IPS-NIHi7 (cell line): ENCODE results near the gene SMAD4.

Source experiments
- DNase-seq: peaks from one replicate; pipeline ENCODE4 v3.0.0; 2012; ENCODE audit warnings: mixed read lengths; ENCODE audit errors: extremely low spot score

SMAD4 gene

DNA sequence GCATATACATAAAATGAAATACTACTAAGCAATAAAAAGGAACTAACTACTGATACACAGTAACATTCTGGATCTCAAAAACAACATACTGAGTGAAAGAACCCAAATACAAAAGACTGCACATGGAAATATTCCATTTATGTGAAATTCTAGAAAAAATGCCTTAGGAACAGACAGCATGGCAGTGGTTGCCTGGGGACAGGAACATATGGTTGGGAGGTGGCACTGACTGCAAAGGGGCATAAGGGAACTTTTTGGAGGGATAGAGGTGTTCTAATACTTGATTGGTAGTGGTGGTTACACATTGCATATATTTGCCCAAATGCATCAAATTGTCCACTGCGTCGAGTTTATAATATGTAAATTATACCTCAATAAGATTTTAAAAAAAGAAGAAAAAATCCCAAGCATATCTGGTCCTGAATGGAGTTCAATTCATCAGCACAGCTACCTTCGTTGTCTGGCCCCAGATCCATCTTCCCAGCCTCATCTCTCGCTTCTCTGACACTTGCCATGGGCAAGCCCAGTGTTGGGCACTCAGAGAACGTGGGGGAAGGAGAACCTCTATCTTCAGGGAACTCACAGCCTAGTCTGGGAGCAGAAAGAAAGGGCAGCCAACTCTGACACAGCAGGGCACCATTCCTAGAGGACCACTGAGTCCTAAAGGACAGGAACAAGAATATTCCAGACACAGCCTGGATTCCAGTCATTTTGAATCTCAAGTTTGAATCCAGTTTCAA is 8.6 kb upstream of the SMAD4 start:
- DNase-seq, result no peak

DNA sequence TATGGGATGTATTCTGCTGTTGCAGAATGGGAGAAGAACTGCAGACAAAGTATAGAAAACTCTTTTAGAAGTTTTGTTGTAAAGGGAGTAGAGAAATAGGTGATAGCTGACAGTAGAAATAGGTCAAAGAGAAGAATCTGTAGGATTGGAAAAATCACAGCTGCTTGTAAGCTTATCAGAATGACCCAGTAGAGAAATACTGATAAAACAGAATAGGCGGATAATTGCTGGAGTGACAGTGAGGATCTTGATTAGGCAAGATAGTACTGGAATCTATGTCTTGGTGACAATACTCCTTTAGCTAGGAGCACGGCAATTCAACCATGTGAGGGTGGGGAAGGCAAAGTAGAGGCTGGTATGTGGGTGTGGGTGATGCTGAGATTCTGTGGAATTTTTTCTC is 4.5 kb upstream of the SMAD4 start:
- no peak for DNase-seq

- DNase-seq, result no peak
Observed at GRCh38 chr18:51028201-51028805, 1.7 kb upstream of the SMAD4 start.

DNA sequence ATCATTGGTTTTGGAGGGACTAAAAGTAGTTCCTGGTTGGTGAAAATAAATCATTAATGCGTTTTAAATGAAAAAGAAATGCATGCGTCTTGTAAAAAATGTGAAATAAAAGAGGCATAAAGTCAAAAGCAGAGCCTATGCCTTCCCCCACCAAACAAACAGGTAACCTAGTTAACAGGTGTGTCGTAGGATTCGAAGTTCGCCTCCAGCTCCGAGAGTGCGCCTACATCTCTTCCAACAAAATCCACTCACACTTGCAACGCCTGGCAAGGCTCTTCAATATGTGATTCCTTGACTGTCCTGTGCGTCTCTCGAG is 677 bp upstream of the SMAD4 start:
- no peak for DNase-seq

DNA sequence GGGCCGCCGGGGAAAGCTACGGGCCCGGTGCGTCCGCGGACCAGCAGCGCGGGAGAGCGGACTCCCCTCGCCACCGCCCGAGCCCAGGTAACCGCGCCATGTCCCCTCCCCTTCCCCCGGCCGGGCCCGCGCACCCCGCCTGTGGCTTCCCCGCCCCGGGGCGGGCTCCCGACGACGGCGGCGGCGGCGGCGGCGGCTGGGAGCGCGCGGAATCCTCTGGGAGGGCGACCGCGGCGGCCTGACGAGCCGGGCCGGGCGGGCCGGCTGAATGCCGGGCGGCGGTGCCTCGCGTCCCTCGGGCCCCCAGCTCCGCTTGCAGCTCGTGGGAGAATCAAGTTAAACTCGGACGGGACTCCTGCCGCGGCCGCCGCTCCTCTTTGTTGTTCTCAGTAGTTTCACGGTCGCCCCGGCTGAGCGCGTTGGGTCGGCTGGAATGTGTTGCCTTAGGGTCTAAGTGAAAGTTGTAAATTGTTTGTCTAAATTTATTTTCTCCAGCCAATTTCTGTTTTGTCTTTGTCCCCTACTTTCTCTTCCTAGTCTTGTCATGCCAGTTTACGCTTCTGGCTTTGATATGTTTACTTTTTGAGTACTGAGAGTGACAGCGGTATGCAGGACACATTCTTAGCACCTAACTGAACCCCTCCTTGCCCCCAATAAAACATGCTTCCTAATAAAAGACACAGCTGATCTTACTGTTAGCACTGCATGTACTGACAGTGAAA is 685 bp downstream of the SMAD4 start:
- peak; percentile 75 for DNase-seq

DNA sequence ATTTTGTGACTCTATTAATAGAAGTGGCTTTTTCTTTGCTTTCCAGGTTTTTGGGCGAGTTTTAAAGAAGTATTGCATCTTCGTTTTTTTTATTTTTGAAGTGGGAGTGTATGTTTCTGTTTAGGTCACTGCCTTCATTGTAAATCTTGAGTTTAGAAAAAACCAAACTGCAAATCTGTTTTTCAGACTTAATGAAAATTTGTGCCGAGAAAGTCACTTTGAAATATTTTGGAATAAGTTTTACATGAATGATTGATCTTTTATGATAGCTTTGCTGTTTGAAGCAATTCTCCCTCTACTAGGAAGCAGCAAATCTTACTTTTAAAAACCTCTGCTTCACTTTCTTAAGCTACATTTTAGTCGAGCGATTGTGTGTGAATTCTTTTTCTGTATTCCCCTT is 2.2 kb downstream of the SMAD4 start:
- DNase-seq, result no peak

GRCh38 chr18:51037230-51037629 is 7.2 kb downstream of the SMAD4 start:
- DNase-seq, result no peak

- no peak for DNase-seq
Observed at GRCh38 chr18:51038110-51038509, 8.1 kb downstream of the SMAD4 start.

DNA sequence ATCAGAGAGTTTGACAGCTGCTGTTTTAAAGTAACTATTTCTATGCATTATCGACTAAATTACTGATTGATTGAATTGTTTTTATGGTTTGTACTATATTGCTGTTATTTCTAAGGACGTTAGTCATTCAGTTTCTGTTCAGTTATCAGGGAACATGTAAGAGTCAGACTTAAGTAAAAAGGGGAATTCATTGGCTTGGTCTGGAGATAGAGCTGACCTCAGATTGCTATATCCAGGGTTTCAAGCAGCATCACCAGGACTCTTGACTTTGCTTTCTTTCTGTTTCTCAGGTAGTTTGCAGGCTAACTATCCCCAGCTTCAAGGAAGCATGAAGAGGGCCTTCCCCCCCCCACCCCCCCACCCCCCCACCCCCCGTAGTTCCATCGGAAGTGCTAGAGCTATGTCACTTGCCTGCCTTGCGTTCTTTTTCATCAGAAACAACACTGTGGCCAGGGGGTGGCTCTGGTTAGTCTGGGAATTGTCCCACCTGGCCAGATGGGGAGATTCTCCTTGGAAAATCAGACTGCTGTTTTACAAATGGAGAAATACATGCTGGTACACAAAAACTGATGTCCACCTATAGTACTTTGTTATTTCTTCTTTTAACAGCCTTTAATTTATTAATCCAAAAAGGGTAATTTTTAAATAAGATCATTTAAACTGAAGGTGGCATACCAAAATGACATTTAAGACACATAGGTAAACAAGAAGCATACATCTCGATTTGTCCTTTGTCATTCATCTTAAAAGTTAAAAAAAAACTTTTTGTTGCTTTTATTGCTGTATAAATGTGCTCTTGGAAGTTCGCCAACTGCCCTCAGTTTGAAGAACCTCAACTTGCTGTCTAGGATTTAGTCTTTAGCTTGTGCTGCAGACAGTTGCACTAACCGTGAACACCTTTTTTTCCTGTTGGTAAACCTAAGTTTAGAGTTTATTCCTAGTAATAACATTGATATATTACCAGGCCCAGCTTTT is 9.4 kb downstream of the SMAD4 start:
- DNase-seq, result peak; percentile 43

GRCh38 chr18:51041677-51042352 is 11.8 kb downstream of the SMAD4 start:
- no peak for DNase-seq

GRCh38 chr18:51044928-51045585 is 15.0 kb downstream of the SMAD4 start:
- no peak for DNase-seq

DNA sequence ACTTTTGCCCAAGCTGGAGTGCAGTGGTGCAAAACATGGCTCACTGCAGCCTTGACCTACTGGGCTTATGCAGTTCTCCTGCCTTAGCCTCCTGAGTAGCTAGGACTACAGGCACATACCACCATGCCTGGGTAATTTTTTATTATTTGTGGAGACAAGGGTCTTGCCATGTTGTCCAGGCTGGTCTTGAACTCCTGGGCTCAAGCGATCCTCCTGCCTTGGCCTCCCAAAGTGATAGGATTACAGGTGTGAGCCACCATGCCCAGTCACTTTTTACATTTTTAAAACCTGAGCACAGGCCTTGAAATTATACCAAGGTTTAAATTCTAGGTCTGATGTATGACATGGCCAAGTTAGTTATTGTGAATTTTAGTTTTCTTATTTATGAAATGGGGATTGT is 18.2 kb downstream of the SMAD4 start:
- no peak for DNase-seq

DNA sequence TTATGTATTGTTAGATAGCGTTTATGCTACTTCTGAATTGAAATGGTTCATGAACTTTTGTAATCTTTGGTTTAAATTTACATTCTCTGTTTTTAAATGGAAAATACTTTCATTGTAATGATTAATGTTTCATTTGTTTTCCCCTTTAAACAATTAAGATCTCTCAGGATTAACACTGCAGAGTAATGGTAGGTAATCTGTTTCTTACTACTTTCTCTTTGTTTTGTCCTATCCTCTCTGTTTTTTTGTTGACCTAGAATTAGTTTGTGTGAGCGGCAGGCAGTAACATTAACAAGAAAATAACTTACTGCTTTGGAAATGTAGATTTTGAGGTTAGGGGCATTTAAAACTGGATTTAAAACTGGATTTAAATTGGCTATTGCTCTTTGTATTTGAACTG is 19.1 kb downstream of the SMAD4 start:
- DNase-seq, result no peak

DNA sequence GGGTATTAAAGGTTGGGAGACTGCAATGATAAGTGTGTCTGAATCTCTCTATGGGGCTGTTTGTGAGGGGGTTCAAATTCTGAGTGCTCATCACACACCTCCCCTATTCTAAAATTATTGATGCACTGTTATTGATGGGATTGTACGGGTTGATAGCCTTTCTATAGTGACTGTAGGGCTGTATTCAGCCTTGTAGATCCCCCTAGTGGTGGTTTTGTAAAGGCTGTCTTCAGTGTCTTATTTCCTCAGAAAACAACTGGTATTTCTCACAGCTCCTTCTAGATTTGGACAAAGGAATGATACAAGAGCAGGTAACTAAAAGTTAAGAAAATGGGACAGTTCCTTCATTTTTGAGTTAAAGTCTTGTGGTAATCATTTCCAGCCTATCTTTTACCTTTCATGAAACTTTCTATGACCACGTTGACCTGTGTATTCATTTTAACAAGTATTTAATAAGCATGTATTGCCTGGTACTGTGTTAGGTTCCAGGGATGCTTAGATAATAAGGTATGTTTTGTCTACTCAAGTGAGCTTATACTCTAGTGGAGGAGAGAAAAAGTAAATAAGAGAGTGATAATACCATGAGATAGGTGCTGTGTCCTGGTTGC is 21.2 kb downstream of the SMAD4 start:
- peak; percentile 44 for DNase-seq

- DNase-seq, result no peak
Observed at GRCh38 chr18:51053814-51054213, 23.8 kb downstream of the SMAD4 start.

DNA sequence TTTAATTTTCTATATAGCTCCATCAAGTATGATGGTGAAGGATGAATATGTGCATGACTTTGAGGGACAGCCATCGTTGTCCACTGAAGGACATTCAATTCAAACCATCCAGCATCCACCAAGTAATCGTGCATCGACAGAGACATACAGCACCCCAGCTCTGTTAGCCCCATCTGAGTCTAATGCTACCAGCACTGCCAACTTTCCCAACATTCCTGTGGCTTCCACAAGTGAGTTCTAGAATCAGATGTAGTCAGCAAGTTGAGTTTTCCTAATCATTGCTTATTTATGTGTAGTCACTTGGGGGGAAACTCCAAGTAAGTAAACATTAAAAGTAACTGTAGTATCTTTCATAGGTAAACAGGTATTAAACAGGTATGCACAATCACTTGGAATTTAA is 24.8 kb downstream of the SMAD4 start:
- no peak for DNase-seq

DNA sequence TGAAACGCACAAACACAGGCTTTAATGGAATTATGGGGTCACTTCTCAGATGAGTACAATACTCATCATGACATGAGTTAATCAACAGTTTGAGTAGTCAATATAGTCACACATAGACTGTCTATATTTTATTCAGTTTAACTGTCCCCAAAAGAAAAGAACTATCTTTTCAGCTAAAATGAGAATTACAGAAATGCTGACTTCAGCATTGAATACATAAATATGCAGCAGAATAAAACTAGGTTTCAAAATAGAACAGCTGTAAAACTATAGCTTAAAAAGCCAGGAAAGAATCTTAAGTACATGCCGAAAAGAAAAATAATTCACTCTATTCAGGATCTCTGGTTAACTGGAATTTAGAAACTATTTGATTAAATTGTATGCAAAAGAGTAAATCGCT is 30.0 kb downstream of the SMAD4 start:
- no peak for DNase-seq

GRCh38 chr18:51064256-51064655 is 34.2 kb downstream of the SMAD4 start:
- DNase-seq, result no peak

GRCh38 chr18:51066273-51066672 is 36.3 kb downstream of the SMAD4 start:
- DNase-seq, result no peak

DNA sequence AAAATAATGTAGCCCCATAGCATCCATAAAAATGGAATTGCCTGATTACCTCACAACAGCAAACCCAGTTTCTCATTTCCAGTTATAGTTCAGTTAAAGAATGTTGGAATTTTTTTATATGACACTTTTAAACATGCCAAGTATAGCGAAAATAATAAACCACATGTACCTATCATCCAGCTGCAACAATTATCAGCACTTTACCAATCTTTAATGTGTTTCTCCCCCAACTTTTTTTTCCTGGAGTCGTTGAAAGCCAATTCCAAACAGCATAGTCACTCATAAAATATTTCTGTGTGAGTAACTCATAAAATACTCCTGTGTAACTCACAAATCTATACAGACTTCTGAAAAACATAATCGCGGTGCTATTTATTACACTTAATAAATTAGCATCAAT is 38.1 kb downstream of the SMAD4 start:
- no peak for DNase-seq

DNA sequence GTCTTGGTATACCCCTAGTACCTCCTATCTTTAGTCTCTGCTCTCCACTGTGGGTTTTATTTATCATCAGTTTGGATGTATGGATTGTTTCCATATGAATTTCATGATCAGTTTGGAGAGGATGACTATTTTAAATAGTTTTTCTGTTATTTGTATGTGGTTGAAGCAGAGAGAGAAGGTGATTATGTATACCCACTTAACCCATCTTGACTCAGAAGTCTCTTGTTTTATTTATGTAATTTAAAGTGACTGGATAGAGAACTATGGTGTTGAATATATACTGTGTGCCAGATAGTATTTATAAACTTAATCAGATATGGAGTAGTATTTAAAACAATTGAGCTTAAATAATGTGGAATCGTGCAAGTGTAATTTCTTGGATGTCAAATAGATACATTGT is 39.9 kb downstream of the SMAD4 start:
- DNase-seq, result no peak
